Middle frontal gyrus (tissue), 1 donor: ENCODE results near the gene ALDH6A1.
"Not testable (repeated sequence)": the region's sequence is repeated elsewhere in the genome, so short reads cannot be mapped to it uniquely, and the experiment has no call there.

Experiments
- DNase-seq: peaks from one replicate; pipeline ENCODE4 v3.0.0-alpha.2; 2015; ENCODE audit warnings: low spot score; ENCODE audit errors: extremely low spot score

Gene ALDH6A1

DNA sequence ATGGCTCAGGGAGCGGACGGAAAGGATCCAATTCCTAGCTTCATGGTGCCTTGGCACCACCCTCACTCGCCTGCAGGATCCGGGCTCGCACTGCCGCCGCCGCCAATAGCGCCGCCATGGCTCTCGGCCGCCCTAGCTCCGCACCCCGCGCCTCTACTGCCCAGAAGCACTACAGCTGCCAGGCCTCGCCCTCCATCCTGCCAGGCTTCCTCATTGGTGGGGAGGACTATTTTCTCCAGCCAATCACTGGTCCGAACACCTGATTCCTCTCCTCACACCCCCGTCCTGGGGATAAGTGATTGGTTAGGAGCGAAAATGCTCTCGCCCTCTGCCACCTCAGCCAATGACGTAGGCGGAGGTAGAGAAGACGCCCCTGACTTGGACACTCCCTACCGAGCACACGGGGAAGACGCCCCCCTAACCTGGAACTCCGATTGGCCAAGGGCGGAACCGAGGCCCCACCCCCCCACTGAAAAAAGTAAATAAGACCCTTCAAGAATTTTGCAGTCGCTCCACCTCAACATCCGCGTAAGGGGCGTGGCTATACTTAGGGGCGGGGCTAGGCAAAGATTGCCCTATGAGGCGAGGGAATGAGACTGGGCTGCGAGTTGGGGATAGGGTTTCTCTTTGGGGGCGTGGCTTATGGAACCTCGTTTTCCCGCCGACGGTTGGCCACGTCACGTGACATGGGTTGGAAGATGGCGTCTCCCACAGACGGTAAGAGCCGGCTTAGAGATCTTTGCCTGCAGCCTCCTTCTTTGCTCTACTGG lies at the start of gene ALDH6A1, which contains the start of gene LIN52:
ALDH6A1 (minus strand) TSS at position 177 of the 770 bp plus-strand sequence; CDS start at position 118, 59 bp downstream.
LIN52 (plus strand) TSS at position 680 of the 770 bp plus-strand sequence; CDS start at position 699, 19 bp downstream.
- DNase-seq: peak; percentile 97

DNA sequence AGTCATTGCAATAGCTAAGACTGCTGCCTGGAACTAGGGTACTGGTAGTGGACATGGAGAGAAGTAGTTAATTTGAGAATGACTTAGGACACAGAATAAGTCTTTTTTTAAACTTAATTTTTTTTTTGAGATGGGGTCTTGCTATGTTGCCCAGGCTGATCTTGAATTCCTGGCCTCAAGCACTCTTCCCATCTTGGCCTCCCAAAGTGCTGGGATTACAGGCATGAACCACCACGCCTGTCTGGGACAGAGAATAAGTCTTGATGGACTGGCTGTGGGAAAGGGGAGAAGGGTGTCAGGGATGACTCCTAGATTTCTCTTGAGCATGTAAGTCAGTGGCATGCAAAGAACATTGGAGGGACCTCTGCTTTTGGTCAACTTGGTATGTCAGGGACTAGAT lies 43.4 kb upstream of the ALDH6A1 start:
- no peak for DNase-seq

- DNase-seq: no peak
These were observed 42.2 kb upstream of the ALDH6A1 start for GRCh38 chr14:74126315-74127013.

GRCh38 chr14:74125487-74125886 lies 41.2 kb upstream of the ALDH6A1 start:
- DNase-seq: not testable (repeated sequence)

GRCh38 chr14:74111395-74112216 lies 27.4 kb upstream of the ALDH6A1 start:
- peak; percentile 6 for DNase-seq

DNA sequence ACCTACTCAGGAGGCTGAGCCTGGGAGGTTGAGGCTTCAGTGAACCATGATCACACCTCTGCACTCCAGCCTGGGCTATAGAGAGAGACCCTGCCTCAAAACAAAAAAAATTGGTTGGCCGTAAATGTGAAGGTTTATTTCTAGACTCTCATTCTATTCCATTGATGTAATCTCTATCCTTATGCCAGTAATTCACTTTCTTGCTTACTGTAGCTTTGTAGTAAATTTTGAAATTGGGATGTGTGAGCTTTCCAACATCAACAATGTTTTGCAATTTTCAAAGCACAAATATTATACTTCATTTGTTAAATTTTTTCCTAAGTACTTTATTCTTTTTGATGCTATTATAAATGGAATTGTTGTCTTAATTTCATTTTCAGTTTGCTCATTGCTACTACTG lies 25.1 kb upstream of the ALDH6A1 start:
- no peak for DNase-seq

- DNase-seq: no peak
These were observed 21.1 kb upstream of the ALDH6A1 start for GRCh38 chr14:74105381-74105780.

DNA sequence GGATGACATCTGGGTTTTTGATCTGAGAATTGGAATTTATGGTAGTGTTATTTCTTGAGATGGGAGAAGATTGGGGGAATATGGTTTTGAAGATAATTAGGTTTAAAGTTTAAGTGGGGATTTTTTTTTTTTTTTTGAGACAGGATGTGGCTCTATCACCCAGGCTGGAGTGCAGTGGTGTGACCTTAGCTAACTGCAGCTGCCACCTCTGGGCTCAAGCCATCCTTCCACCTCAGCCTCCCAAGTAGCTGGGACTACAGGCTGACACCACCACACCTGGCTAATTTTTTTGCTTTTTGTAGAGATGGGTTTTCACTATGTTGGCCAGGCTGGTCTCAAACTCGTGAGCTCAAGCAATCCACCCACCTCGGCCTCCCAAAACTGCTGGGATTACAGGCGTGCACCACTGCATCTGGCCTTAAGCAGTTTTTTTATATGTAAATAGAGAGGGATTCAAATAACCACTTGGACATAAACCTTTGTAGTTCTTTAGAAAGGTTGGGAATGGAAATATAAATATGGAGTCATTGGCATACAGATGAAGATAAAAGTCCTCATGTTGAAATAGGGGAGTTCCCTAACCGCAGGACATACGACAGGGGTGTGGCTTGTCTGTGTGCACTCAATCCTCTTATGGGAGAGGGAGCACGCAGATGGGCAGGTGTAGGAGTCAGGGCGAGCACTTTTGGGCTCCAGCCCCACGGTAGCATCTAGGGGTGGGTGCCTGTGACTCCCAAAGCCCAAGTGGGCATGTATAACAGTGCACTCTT lies 5.2 kb upstream of the ALDH6A1 start:
- no peak for DNase-seq

- no peak for DNase-seq
These were observed 1.6 kb upstream of the ALDH6A1 start for GRCh38 chr14:74085828-74086227.

DNA sequence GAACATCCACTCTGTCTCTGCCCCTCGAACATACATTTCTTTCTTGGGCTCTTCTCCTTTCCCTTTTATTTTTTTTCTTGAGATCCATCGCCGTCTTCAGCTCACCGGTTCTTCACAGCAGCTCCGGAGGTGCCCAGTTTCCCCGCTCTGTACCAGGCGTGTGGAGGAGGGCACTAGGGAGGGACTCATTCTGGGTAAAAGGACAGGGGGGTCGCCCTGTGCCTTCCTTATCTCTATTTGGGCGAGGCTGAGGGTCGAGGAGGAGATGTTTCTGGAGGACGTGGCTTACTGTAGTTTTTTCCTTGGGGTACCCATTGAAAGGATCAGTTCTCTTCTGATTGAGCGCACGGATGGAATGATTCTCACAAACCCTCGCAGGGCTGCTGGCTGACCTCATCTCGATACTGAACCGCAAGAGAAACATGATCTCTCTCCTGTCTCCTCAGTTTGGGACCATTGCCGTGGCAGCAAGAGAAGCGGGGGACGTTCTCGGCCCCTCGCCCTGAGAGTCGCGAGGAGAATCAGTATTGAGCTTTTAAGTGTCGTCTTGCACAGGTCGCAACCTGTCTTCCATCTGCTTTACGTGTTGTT lies 889 bp upstream of the ALDH6A1 start:
- no peak for DNase-seq

DNA sequence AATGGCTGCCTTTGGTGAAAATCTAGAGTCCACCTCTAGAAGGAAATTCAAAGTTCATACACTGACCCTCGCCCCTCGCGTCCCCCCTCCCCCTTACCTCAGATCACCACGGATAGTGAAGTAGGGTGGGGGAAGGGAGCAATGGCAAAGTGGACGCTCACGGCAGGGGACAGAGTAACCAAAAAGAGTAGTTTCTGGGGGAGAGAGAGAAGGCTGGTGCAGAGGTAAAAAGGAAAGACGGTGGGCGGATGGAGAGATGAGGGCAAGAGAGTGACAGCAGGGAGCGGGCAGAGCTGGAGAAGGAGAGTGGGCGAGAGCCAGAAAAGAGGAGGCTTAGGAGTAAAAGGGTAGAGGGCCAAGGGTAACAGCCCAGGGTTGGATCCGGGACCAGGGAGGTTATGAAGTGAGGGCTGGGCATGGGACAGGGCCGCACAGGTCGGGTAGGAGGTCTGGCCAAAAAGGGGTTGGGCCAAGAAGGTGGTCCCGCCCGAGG lies 423 bp downstream of the ALDH6A1 start:
- no peak for DNase-seq

DNA sequence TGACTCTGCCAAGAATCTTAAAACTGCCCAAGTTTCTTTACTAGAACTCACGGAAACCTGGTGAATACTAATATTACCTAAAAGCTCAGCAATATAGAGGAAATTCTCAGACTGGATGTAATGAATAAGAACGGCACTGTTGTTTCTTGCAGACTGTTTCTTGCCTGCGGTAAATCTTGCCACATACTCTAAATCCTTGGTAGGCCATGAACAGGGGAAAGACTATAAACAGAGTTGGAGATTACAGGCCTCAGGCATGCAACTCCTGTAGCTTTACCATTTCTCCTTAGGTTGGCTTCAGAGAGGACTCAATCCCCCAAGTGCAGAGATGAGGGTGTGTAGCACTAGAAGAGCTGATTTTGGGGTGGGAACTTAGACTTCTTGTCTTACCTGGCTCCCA lies 1.1 kb downstream of the ALDH6A1 start:
- DNase-seq: no peak

GRCh38 chr14:74081491-74081890 lies 2.8 kb downstream of the ALDH6A1 start:
- no peak for DNase-seq

DNA sequence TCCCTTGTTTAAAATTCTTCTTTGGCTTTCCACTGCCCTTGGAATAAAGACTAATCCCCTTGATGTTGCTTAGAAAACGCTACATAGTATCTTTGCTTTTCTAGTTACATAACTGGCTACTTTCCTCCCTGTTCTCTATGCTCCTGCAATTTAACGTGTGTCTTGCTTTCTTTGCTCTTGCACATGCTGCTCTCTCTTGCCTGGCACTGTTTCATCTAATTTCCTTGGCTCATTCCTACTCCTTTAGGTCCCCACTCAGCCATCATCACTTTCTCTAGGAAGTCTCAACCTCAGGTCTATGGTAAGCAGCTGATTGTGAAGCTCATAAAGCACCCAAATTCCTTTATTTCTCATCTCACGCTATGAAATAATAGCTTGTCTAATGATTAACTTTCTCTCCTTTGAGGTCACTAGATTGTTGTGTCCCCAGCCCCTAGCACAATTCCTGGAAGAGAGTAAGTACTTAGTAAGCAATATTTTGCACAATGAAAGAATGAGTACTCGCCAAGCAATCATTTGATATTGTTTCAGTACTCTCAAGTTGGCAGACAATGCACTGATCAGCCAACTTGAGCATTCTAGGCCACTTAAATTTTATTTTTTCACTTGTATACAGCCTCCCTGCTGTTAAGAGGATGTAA lies 3.3 kb downstream of the ALDH6A1 start:
- DNase-seq: no peak

- DNase-seq: no peak
These were observed 6.9 kb downstream of the ALDH6A1 start for GRCh38 chr14:74077401-74077800.

- no peak for DNase-seq
These were observed 18.3 kb downstream of the ALDH6A1 start for GRCh38 chr14:74065746-74066575.

DNA sequence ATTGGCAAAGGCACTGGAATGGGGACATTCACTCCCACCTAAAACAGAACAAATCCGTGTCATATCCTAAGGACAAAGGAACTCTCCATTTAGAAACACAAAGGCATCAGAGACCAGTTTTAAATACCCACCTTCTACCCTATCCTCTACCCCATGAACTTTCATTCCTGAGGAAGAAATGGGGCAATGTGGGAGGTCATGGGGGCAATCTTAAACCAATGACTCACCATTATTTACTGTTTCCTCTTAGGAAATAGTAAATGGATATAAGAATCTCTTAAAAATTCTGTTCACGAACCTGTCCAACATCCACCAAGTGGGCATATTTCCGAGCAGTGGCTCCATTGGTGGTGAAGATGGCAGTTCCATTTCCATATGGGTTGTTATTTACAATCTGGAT lies 19.4 kb downstream of the ALDH6A1 start:
- DNase-seq: no peak

- no peak for DNase-seq
These were observed 19.8 kb downstream of the ALDH6A1 start for GRCh38 chr14:74064426-74064825.

- DNase-seq: no peak
These were observed 21.5 kb downstream of the ALDH6A1 start for GRCh38 chr14:74062809-74063150.
